Measurements from ENCODE around the gene CDH3.

The CDH3 gene

GRCh38 chr16:68644715-68645493 is at the start of gene CDH3:
Gene CDH3 (plus strand): TSS chr16:68645310. CDS start chr16:68645380, 70 bp downstream.
- DNase-seq (ENCODE audit: low spot score): no peak

DNA sequence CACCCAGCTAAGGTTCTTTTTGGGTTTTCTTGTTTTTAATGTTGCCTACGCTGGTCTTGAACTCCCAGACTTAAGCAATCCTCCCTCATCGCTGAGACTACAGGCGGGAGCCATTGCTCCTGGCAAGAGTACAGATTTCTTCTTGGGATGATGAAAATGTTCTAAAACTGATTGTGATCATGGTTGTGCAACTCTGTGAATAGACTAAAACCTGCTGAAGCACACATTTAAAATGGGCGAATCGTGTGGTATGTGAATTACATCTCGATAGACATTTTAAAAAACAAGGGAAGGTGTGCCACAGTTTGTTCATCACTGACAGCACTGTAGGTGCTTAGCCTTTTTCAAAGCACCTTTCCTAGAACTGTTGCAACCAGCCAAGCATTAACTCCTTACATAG is 48.8 kb upstream of the CDH3 start:
- no peak for DNase-seq (ENCODE audit: low spot score)

DNA sequence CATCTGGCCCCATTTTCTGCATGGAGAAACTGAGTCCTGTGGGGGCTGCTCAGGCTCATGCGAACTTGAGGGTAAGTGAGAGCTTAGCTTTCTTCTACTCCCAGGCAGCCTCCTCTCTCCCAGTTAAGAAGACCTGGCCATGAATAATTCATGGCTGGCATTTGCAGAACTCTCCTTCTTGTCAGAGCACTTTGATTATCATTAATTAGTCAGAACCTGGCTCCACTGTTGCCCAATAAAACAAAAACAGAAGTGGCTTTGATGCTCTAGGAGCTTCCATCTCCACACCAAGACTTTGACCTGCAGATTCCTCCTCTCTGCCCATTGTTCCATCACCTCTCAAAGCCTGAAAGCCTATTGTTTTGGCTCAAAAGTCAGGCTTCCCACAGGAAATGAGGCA is 45.5 kb upstream of the CDH3 start:
- no peak for DNase-seq (ENCODE audit: low spot score)

DNA sequence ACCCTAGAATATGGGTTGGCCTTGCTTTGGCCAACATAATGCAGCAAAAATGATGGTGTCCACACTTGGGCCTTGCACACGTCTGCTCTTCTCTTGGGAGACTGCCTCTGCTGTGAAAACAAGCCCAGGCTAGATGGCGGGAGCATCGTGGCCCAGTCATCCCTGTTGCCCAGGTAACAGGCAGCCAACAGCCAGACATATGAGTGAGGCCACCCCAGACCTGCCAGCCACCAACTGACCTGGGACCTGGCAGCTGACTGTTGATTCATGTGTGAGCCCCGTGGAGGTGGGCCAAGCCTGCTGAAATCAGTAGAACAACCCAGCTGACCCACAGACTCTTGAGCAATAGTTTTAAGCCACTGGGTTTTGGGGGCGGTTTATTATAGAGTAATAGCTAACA is 39.4 kb upstream of the CDH3 start:
- no peak for DNase-seq (ENCODE audit: low spot score)

DNA sequence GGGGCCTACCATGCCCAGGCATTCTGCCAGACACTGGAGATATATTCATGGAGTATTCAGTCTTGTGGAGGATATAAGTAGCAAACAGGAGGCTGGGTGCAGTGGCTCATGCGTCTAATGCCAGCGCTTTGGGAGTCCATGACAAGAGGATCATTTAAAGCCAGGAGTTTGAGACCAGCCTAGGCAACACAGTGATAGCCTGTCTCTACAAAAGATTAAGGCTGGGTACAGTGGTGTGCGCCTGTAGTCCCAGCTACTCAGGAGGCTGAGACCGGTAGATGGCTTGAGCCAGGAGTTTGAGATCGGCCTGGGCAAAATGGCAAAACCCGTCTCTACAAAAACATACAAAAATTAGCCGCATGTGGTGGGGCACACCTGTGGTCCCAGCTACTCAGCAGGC is 37.7 kb upstream of the CDH3 start:
- no peak for DNase-seq (ENCODE audit: low spot score)

GRCh38 chr16:68608330-68608729 is 36.8 kb upstream of the CDH3 start:
- DNase-seq (ENCODE audit: low spot score): no peak

GRCh38 chr16:68612996-68613395 is 32.1 kb upstream of the CDH3 start:
- DNase-seq (ENCODE audit: low spot score): no peak

DNA sequence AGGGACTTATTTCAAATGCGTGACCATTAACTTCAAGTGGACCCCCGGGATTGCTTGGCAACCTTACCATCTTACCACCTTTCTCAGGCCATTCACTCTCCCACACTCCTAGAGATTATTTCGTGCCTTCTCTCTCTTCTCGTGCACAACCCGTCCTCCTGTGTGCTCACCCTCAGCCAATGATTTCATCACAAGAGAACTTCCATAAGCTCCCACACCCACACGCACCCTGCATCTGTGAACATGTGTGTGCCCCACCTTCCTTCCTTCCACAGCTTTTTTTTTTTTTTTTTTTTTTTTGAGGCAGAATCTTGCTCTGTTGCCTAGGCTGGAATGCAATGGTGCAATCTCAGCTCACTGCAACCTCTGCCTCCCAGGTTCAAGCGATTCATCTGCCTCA is 27.4 kb upstream of the CDH3 start:
- DNase-seq (ENCODE audit: low spot score): no peak

DNA sequence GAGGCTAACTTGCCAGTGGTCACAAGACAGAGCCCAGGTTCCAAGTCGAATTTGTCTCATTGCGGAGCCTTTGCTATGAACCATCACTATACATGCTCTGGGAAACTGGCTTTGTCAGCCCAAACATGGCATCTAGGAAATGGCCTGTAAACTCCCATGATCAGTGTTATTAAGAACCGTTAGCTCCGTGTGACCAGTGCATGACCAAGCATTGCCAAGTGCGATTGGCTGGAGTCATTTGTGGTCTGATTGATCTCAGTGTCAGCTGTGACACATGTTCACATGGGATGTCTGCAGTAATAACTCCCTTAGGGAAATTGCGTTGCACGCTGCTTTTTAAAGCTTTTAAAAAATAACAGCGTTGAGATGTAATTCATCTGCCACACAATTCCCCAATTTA is 18.6 kb upstream of the CDH3 start:
- DNase-seq (ENCODE audit: low spot score): no peak

DNA sequence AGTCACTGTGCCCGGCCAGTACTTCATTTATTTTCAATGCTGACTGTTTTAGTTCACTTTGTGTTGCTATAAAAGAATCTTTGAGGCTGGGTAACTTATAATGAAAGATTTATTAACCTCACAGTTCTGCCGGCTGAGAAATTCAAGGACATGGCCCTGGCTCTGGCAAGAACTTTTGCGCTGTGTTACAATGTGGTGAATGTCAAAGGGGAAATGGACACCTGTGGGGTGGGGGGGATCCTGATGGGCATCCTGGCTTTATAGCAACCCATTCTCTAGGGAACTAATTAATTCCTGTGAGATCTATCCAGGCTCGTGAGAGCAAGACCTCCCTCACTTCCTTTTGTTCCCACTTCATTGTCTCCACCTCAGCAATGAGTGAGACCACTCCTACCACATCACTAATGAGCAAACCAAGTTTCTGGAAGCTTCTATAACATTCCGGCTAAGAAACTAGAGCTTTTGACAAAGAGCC is 17.1 kb upstream of the CDH3 start:
- no peak for DNase-seq (ENCODE audit: low spot score)

DNA sequence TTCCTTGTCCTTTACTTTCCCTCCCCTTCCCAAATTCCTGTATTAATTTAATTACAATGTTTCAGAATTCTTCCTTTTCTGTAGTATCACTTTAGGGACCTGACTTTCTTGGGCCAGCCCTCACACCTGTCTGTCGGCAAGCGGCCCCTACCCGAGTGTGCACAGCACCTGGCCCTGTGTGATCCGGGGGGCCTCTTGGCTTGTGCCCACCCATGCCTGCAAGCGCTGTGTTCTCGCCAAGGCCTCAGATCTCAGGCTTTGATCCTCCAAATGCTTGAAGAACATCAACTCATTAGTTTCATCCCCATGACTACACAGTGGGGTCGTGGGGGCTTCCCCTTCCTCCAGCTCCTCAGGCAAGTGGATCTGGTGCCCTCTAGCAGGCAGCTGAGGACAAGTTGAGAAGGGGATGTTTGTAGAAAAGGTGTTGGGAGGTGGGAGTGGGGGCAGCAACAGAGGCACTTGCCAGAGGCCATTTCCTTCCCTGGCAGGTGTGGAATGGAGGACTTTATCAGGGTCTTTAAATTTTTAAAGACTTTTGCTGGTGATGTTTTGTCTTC is 15.7 kb upstream of the CDH3 start:
- no peak for DNase-seq (ENCODE audit: low spot score)

DNA sequence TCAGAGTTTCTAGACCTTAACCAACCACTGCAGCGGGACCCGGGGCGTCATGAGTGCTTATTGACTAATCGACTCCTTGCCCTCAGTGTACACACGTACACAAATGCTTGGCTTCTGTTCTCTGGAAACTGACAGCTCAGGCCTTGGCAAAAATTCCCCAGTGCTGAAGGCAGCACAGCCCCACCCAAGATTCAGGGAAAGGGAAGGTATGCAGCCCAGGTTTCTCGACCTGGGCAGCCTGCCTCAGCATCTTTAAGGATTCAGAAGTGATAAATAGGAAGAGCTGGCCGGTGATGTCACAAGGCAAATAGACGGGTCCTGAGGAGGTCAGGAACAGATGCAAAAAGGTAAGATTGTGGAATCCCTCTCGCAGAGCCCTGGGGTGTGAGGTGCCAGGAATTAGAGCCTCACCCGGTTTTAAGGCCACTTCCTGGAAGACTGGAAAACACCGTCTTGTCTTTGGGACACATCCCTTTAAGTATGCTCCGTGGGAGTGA is 9.0 kb upstream of the CDH3 start:
- no peak for DNase-seq (ENCODE audit: low spot score)

- no peak for DNase-seq (ENCODE audit: low spot score)
These were observed 8.3 kb upstream of the CDH3 start for GRCh38 chr16:68636818-68637217.

- DNase-seq (ENCODE audit: low spot score): no peak
These were observed 4.1 kb upstream of the CDH3 start for GRCh38 chr16:68640972-68641371.

GRCh38 chr16:68642047-68642435 is 3.1 kb upstream of the CDH3 start:
- DNase-seq (ENCODE audit: low spot score): no peak

DNA sequence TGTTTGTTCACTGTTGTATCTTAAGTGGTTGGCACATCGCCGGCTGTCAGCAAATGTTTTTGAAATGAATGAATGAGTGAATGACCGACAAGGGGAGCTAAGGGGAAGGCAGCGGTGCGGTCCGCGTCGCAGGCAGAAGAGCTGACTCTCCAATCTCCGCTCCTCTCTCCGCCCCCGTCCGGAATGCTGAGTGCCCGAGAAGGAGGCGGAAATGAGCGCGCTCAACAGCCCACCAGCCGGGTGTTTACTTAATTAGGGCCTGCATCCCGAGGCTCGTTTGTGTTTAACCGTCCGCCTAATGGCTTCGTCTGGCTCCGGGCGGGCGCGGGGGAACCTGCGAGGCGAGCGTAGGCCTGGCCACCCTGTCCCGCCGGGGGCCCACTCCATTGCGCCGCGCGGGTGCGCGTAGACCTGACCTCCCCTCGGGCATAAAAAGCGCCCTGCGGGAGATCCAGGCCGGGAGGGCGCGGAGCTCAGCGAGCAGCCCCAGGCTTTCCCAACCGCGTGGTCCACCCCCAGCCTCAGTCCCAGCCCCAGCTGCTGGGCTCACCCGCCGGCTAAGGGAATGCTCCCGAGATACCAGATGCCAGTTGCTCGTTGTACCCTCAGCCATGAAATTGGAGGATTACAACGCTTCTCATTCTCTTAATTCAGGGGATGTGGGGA is 2.5 kb upstream of the CDH3 start:
- no peak for DNase-seq (ENCODE audit: low spot score)

DNA sequence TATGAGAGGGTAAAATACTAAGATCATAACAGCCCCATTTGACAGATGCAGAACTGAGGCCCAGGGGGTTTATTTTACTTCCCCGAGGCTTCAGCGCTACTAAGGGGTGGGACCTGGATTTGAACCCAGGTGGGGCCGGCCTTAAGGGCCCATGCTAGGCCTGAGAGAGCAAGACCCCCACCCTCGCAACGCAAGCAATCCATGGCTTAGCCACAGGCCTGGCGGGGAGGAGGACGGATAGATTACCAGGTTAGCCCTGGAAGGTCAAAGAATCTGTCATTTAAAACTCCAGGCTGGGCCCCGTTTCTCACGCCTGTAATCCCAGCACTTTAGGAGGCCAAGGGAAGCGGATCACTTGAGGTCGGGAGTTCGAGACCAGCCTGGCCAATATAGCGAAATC is 1.9 kb upstream of the CDH3 start:
- no peak for DNase-seq (ENCODE audit: low spot score)

GRCh38 chr16:68643847-68644246 is 1.3 kb upstream of the CDH3 start:
- DNase-seq (ENCODE audit: low spot score): no peak

- DNase-seq (ENCODE audit: low spot score): no peak
These were observed 814 bp upstream of the CDH3 start for GRCh38 chr16:68644296-68644695.

DNA sequence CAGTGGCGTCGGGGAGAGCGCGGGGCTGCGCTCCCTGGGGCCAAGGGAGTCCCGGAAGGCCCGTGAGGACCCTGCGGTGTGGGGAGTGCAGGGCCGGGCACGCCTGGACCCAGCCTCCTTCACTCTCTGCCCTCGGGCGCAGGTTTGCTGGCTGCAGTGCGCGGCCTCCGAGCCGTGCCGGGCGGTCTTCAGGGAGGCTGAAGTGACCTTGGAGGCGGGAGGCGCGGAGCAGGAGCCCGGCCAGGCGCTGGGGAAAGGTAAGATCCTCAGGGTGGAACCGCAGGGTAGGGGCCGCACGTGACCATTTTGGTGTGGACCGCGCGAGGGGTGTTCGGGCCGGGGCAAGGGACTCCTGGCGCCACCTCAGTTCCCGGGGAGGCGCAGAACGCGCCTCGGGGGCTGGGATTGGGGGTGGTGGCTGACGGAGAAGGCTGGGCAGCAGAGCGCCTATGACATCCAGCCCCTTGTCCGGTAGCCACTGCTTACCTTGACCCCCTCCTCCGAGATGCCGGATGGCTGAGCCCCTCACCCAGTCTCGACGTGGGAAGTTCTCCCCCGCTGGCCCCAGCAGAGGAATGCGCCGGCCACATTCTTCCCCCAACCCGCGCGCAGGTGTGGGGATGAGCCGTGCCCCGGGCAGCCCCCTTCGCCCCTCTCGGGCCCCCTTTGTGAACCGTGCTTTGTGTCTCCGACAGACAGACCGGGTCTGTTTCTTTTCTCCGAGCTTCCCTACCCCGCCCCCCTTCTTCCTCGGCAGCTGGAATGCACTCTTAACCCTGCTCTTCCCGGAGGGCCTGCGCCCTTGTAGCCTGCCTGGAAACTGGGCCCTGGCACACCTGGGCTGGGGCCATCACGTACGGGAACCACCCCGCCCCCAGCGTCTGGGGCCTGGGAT is 631 bp downstream of the CDH3 start:
- DNase-seq (ENCODE audit: low spot score): no peak

DNA sequence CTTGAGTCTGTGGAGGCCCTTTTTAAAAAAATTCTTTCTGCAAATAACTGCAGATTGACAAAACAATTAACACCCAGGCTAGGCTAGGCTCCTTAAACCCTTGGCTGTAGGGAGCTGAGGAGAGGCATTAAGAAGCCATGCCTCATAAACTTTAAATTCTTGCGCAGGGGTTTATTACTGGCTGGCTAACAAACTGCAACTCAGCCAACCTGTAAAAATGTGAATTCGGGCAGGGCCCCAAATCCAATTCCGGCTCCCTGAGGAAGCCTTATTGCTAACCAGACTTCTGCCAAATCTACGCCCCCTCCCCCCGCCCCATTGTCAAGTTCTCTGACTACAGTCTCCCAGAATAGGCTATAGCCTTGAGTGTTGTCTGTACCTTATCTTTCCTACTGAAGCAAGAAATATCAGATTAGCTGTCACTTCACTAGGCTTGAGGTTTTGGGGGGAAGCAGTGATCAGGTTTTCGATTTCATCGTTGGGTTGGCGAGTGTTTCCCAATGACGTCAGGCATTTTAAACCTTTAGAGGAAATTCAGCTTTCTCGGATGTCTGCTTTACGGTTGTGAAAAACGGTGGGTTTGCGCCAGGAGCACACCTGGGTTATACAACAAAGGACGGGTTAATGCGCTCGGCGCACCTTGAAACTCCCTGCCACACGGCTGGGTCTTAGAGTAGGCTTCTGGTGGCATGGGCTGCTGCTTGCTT is 2.0 kb downstream of the CDH3 start:
- no peak for DNase-seq (ENCODE audit: low spot score)

- DNase-seq (ENCODE audit: low spot score): no peak
These were observed 6.0 kb downstream of the CDH3 start for GRCh38 chr16:68651136-68651535.
